Heart right ventricle (tissue), 16 donors: ENCODE measurements around the gene FOXK2. TPM values are rescaled to one million over a fixed set of nuclear protein-coding genes. Genes with fewer than 3 reads are reported as not detected.

Experiments
- ATAC-seq, 8 donors: fragments of 200-7000 bp; cut with Tn5 transposase; one replicate each; pipeline ENCODE4 v1.9.1; 2020; ENCODE audit warnings: mild to moderate bottlenecking in 8 of 8, moderate library complexity in 8 of 8, moderate number of reproducible peaks in 1 of 8
- DNase-seq, 2 donors: peaks; one replicate each; pipeline ENCODE4 v3.0.0-alpha.2; 2020
- H3K27ac ChIP-seq, 10 donors: fragments of 200-600 bp; sonication (generic) in 2 of 10; one replicate each; pipeline versions ENCODE4 v1.5.0 to v1.8.0; 2020 to 2022; ENCODE audit warnings: mild to moderate bottlenecking in 3 of 10
- H3K27me3 ChIP-seq, 7 donors: fragments of 200-600 bp; one replicate each; pipeline ENCODE4 v1.8.0; 2021 to 2022; ENCODE audit warnings: mild to moderate bottlenecking in 2 of 7
- H3K36me3 ChIP-seq, 9 donors: fragments of 200-600 bp; sonication (generic) in 1 of 9; one replicate each; pipeline versions ENCODE4 v1.5.0 to v1.8.0; 2020 to 2022; ENCODE audit warnings: mild to moderate bottlenecking in 2 of 9
- H3K4me1 ChIP-seq, 9 donors: fragments of 200-600 bp; sonication (generic) in 1 of 9; one replicate each; pipeline versions ENCODE4 v1.5.0 to v1.8.0; 2020 to 2022; ENCODE audit warnings: mild to moderate bottlenecking in 4 of 9
- H3K4me3 ChIP-seq, 10 donors: fragments of 200-600 bp; sonication (generic) in 2 of 10; one replicate each; pipeline versions ENCODE4 v1.5.0 to v1.8.0; 2020 to 2022; ENCODE audit warnings: mild to moderate bottlenecking in 7 of 10, moderate library complexity in 2 of 10
- H3K9me3 ChIP-seq, 11 donors: fragments of 200-600 bp in 10 of 11; sonication (generic) in 2 of 11; one replicate each; pipeline versions ENCODE4 v1.5.0 to v1.8.0; 2013 to 2022; ENCODE audit warnings: mild to moderate bottlenecking in 2 of 11, control low read depth in 1 of 11, moderate library complexity in 1 of 11
- CTCF ChIP-seq, 9 donors: fragments of 200-600 bp; sonication (generic) in 2 of 9; IDR thresholded peaks; one replicate each; pipeline versions ENCODE4 v1.5.0 to v1.8.0; 2021 to 2022; ENCODE audit warnings: antibody characterized with exemption in 9 of 9, mild to moderate bottlenecking in 5 of 9, moderate library complexity in 1 of 9
- WGBS, 2 donors: extraction: QIAGEN DNeasy Blood & Tissue Kit; methylation state at CpG; one replicate each; pipeline ENCODE4 v1.1.7; 2013; ENCODE audit warnings: inconsistent platforms in 1 of 2; 5-methylcytosine and 5-hydroxymethylcytosine counted together
- intact Hi-C, 10 donors: fragments of 100-400 bp; cut with DNase I; formaldehyde crosslinking; loops; one replicate each; pipeline versions ENCODE4 v1.11.1 to v1.14.2; 2022
- polyA plus RNA-seq, 2 donors: library from polyadenylated mRNA; stranded (reverse); fragments of 200-250 nt; gene quantifications; one replicate each; pipeline ENCODE4 v1.2.3, GENCODE V29; 2013
- total RNA-seq, 10 donors: library from RNA; stranded (reverse); fragmentation: NEBNext Ultra II Directional in 3 of 10; extraction: Animal tissue kit (Norgen Biotek cat#: 25700) in 3 of 10; gene quantifications; one replicate each; pipeline versions ENCODE4 v1.2.1 to v1.2.4, GENCODE V29; 2021 to 2023
- donor health status: Arrhythmogenic right ventricular cardiomyopathy.
- donor health status: ischemic (EF 13 %, LVEDD 7.1; RV severe dilation, severe dysfunction).
- donor health status: healthy with polysubstance abuse.
- donor health status: DM: no; HTN: yes; CAD: no.
- donor health status: DM: no; HTN: no; CAD: no.
- donor health status: ischemic (EF 25% LVEDD 6.9; RV normal size, moderate dysfunction).
- donor health status: ischemic (EF 25% LVEDD 5.7; RV mildly dilated, moderate dysfunction).
- donor health status: healthy.
- donor health status: DM: yes; HTN: yes; CAD: no.
- donor health status: Ischemic cardiomyopathy.
- donor health status: ischemic (EF 35%, LVEDD 5.7; RV mildly dilated, moderate dysfunction).
- donor health status: nonischemic (EF 11% LVEDD 7.7; RV severe dilation, severe dysfunction).
- donor health status: DM: yes; HTN: yes; CAD: no.
- donor health status: PGD.
- donor health status: ischemic (EF 29% LVEDD 5.4; RV normal size, mild dysfunction).
- donor health status: nonischemic (EF 23%, LVEDD 6.1; RV moderate dilation, normal function).

FOXK2 gene
- total and polyA plus RNA-seq, 12 donors, result 16.5 to 66.6 (median 30.6) TPM

DNA sequence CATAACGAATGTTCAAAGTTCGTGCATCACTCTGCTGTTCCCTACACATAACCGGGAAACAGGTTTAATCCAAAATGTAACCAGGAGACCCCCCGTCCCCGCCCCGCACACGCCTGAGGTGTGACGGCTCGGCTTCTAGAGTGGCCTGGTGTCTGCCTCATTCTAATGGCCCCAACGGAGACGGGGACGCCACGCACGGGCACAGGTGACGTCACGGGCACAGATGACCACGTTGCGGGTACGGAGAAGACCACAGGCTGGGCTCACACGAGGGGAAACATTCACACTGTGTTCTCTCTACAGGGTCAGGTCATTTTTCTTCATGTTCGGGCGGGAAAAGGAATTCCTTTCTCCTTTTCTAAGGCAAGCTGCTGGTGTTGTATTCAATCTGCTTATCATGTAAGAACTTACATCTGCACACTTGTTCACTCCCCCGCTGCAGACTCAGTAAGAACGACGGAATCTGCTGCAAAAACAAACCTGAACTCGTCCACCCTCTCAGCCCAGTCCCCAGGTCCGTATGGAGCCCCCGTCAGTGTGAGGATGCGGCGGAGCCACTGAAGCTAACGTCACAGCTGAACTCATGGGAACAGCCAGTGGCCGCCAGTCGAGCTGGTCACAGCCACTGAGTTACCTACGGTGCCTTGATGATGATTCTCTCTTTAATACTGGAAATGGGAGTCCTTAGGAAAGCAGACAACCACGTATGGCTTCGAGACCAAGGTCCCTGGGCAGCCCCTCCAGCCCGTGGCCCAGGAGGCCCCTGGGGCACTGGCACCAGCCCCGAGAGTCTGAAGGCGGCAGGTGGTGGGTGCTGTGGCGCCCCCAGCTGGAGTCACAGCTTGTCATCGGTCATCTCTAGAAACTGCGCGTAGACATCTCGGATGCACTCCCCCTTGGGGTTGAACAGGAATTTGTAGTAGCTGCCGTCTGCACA lies 95.8 kb downstream of the FOXK2 start:
- Histone ChIP-seq H3K4me3 (no peak overlapping the region), H3K27ac (no peak overlapping the region), H3K9me3 (no peaks in the 10 kb centered on the region), H3K27me3 (no peaks in the 10 kb centered on the region), H3K4me1 (peaks cover 0 to 24% (median 8%) of the 10 kb centered on the region in 9 donors), H3K36me3 (peaks cover 0 to 87% (median 51%) of the 10 kb centered on the region in 9 donors)
- intact Hi-C loops, result no loop called here
- DNase-seq, result no peak
- WGBS, 2 donors, result 92 to 93% methylated on average over 45 of the region's 45 CpGs
- peak in 1 of 9 donors; percentile 16 for TF ChIP-seq CTCF (IDR thresholded peaks at IDR 0.05)
- ATAC-seq, result no peak

DNA sequence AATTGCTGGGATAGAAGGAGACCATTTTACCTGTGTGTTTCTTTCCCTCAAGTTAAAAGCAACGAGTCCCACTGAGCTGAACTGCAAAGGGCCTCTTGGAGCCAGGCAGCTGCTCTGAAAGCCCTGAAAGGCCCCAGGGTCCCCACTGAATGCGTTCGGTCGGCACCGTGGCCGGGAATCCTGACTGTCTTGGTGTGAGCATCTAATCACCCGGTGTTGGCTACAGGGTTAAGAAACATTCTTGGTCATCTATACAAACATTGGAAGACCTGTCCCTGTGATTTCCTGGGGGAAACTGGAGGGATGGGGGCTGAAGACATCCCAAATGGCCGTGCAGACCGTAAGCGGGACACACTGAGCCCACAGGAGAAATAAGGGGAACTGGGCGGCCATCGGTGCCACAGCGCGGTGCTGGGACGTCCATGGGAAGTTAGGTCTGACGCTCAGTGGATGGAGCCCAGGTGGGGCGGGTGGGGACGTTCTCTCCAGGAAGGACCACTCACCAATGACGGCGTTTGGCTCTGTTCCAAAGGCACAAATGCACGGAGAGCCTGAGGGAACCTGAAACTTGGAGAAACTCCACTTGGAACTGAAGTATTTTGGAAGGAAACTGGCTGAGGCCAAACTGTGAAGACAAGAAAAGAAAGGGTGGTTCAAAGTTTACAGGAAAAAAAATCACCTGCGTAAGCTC lies 96.6 kb downstream of the FOXK2 start:
- Histone ChIP-seq H3K27ac (no peak overlapping the region), H3K9me3 (no peaks in the 10 kb centered on the region), H3K4me1 (peaks cover 0 to 19% (median 7%) of the 10 kb centered on the region in 9 donors), H3K4me3 (no peak overlapping the region), H3K36me3 (peaks cover 0 to 87% (median 54%) of the 10 kb centered on the region in 9 donors), H3K27me3 (no peaks in the 10 kb centered on the region)
- WGBS, 2 donors, result 81 to 83% methylated on average over 22 of the region's 22 CpGs
- TF ChIP-seq CTCF (IDR thresholded peaks at IDR 0.05), result no peak
- intact Hi-C loops, result no loop called here
- DNase-seq (no peak), ATAC-seq (no peak)

- TF ChIP-seq CTCF (IDR thresholded peaks at IDR 0.05), result no peak
- Histone ChIP-seq H3K27me3 (no peaks in the 10 kb centered on the region), H3K27ac (no peak overlapping the region), H3K9me3 (no peaks in the 10 kb centered on the region), H3K4me1 (no peaks in the 10 kb centered on the region), H3K4me3 (no peak overlapping the region), H3K36me3 (peaks cover 0 to 100% (median 77%) of the 10 kb centered on the region in 9 donors)
- DNase-seq, result no peak
- 88 to 89% methylated on average over 7 of the region's 7 CpGs for WGBS, 2 donors
- ATAC-seq, result no peak
- intact Hi-C loops, result no loop called here
These were observed 99.7 kb downstream of the FOXK2 start for GRCh38 chr17:82619211-82619610.

- H3K36me3 ChIP-seq, result peaks cover 0 to 100% (median 80%) of the 10 kb centered on the region in 9 donors
- no peak for TF ChIP-seq CTCF (IDR thresholded peaks at IDR 0.05)
- WGBS, 2 donors, result 82 to 89% methylated on average over 10 of the region's 10 CpGs
- ATAC-seq (no peak), DNase-seq (no peak)
- H3K4me1 ChIP-seq, result no peaks in the 10 kb centered on the region
- no peaks in the 10 kb centered on the region for H3K9me3 ChIP-seq
- no peak overlapping the region for H3K27ac ChIP-seq
- intact Hi-C loops, result no loop called here
- H3K4me3 ChIP-seq, result no peak overlapping the region
- H3K27me3 ChIP-seq, result no peaks in the 10 kb centered on the region
These were observed 100.1 kb downstream of the FOXK2 start for GRCh38 chr17:82619641-82620040.
